Astrocyte of the cerebellum (primary cell): ENCODE measurements around the gene C5orf46.

ENCODE experiments used
- DNase-seq: peaks from one replicate; pipeline ENCODE4 v3.0.0-alpha.2; 2011; ENCODE audit warnings: low read depth
- H3K4me3 ChIP-seq: 2 replicates; pipeline ENCODE4 v1.5.1; 2011; ENCODE audit warnings: mild to moderate bottlenecking, low read depth, low read length, moderate library complexity
- CTCF ChIP-seq: IDR thresholded peaks from 2 replicates; pipeline ENCODE4 v1.5.1; 2012; ENCODE audit warnings: low read length, low read depth, moderate library complexity, mild to moderate bottlenecking; ENCODE audit errors: missing control alignments
- in situ Hi-C: cut with HindIII; loops from 2 replicates; pipeline ENCODE4 v1.10.0; 2017; ENCODE audit warnings: low sequenced_read_pairs

C5orf46 gene

GRCh38 chr5:147845618-147846017, 60.7 kb downstream of the C5orf46 start:
- in situ Hi-C loops = no loop called here

GRCh38 chr5:147844846-147845245, 61.5 kb downstream of the C5orf46 start:
- no peak for TF ChIP-seq CTCF
- in situ Hi-C loops = no loop called here
- H3K4me3 ChIP-seq = no peak overlapping the region
- DNase-seq = no peak

More at GRCh38 chr5:147845618-147846017, 60.7 kb downstream of the C5orf46 start:
- no peak overlapping the region for H3K4me3 ChIP-seq
- no peak for DNase-seq
- TF ChIP-seq CTCF = no peak

- TF ChIP-seq CTCF = no peak
- in situ Hi-C loops = no loop called here
- DNase-seq = no peak
Observed at GRCh38 chr5:147842869-147843268, 63.5 kb downstream of the C5orf46 start.

More at GRCh38 chr5:147842869-147843268, 63.5 kb downstream of the C5orf46 start:
- H3K4me3 ChIP-seq = no peak overlapping the region
